Adrenal gland (tissue), 5 donors: ENCODE data around the gene SNX32.

Experiments used
- CTCF ChIP-seq, 6 experiments: fragments of 450-650 bp in 4 of 6; fragments of 200-600 bp in 2 of 6; sonication (generic) in 1 of 6; IDR thresholded peaks; 1 replicate in 5 of 6; 2 replicates in 1 of 6; pipeline versions ENCODE4 v1.5.1 to v1.8.0; 2016 to 2021; ENCODE audit warnings: antibody characterized with exemption in 6 of 6, mild to moderate bottlenecking in 2 of 6, moderate library complexity in 1 of 6
- POLR2A ChIP-seq, 2 donors: fragments of 450-650 bp; IDR thresholded peaks; one replicate each; pipeline ENCODE4 v1.6.1; 2017; ENCODE audit warnings: antibody characterized with exemption in 2 of 2, mild to moderate bottlenecking in 2 of 2, moderate library complexity in 1 of 2
- donor health status: DM: no; HTN: no; CAD: no.

- TF ChIP-seq CTCF (IDR thresholded peaks at IDR 0.05) (no peak), POLR2A (IDR thresholded peaks at IDR 0.05) (no peak)
Observed at GRCh38 chr11:65810046-65810868, 23.5 kb upstream of the SNX32 start.
